Stimulated activated CD4-positive, alpha-beta T cell treated with anti-CD3 and anti-CD28 coated beads, Interleukin-12 subunit alpha, Interleukin-12 subunit beta, amount 100 ng/mL, for 48 hours (primary cell): ENCODE measurements around the gene TRIM8.

ENCODE experiments used
- DNase-seq, 3 donors: peaks; one replicate each; pipeline ENCODE4 v3.0.0-alpha.2; 2020; ENCODE audit warnings: low read depth in 2 of 3, low spot score in 1 of 3

Gene TRIM8

GRCh38 chr10:102632394-102633111 lies 11.7 kb upstream of the TRIM8 start:
- DNase-seq = no peak

DNA sequence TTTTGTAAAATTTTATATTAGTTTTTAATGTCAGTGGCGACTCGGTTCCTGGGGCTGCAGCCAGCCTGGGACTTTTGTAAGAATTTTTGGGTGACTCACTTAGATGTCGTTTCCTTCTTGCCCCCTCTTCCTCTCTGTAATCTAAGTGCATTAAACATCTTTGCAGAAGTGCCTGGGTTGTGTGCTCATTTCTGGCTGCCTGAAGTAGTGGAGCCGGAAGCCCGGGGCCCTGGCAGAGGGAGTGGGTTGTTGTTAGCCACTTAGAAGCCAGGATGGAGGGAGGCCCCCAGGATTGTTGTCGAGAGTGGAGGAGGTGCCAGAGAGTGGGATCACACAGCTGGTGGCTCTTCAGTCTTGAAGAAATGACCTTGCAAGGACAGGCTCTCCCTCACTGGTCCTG lies 11.0 kb upstream of the TRIM8 start:
- DNase-seq = no peak

DNA sequence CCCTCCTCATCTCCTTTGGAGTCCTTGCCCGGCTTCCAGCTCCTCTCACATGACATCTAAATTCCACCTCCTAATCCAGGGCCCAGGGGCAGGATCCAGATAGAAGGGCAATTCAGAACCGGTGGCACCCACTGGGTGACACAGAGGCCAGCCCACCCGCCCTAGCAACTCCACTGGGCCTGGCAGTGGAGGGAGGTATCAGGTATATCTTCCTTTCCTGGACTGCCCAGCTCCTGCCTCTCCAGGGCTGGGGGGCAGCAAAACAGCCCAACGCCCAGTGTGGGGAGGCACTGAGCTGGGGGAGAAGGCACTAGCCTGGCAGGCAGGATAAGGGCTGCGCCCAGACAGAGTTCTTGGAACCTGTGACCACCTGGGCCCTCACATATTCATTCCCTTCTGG lies 10.4 kb upstream of the TRIM8 start:
- no peak for DNase-seq

DNA sequence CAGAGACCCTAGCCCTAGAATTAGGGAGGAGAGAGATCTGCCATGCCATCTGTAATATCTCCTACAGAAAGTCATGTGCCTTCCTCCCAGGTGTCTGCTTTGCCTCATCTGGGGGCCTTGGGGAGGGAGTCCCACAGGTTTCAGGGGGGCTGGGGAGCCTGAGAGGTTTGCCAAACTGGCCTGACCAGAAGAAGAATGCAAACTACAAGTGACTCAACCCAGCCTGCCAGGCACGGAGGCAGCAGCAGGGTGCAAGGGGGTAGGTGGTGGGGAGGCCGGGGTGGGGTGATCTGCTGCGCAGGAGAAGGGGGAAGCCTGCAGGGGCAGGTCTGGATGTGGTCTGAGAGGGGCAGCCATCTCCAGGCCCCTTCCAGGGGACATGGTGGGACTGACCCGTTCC lies 9.6 kb upstream of the TRIM8 start:
- DNase-seq = no peak

- no peak for DNase-seq
Measured at GRCh38 chr10:102635377-102635776, 8.9 kb upstream of the TRIM8 start.

GRCh38 chr10:102639537-102639936 lies 4.7 kb upstream of the TRIM8 start:
- no peak for DNase-seq

- no peak for DNase-seq
Measured at GRCh38 chr10:102641402-102641801, 2.9 kb upstream of the TRIM8 start.

DNA sequence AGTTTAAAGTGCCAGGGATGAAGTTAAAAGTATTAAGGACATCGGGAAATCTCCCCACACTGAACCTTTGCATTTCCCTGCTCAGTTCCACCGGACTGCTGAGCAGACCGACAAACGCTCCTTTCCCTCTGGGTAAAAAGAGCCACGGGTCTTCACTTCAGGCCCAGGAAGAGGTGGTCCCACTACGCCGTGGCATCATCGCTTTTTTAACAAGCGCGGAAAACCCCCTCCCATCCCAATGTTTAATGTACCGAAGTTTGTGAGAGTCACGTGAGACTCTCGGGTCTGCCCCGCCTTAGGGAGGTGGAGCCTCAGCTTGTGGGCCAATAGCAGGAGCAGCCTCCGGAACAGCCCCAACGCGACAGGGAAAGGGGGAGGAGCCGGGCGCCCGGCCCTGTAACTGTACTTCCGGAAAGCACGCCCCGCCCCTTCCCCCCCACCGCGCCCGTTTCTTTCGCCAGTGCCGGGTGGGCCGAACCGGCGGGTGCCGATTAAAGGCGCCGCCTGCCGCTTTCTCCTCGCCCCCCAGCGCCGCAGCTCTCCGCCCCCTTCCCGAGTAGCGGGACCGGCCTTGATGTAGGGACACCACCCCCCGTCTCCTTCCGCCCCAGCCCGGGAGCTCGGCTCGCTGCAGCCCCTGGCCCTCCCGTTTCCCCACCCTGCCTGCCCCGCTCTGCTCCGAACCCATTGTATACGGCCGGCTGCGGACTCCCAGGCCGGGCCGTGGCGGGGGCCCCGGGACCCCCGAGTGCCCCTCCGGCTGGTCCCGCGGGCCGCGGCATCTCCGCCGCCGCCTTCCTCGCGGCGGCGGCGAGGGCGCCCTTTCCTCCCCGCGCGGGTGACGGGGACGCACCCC lies 2.2 kb upstream of the TRIM8 start:
- DNase-seq = peak; percentile 93 to 98 (median 95)

DNA sequence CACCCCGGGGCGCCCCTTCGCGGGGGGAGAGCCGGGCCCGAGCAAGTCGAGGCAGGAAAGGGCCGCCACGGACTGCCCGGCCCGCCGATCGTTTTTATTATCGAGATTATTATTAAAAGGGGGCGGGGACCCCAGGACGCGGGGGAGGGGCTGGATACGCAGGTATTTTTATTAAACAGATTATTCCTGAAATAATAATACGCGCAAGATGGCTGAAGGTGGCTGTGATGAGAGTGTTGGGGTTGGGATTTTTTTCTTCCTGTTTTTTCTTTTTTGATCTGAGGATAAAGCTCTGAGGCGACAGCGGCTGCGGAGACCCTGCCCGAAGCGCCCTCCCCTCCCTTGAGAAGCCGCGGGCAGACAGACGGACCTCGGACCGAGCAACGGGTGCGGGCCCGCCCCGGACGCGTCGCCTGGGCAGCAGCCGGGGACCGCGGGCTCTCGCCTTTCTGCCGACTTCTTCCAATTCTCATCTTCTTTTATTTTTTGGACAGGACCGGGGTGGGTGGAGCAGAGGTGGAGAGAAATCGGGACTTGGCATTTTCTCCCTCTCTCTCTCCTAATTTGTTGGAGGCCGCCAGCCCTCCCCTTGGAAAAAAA lies 1.4 kb upstream of the TRIM8 start:
- peak in 1 of 3 donors; percentile 14 for DNase-seq

GRCh38 chr10:102643336-102644065 lies 778 bp upstream of the TRIM8 start:
- DNase-seq = peak in 1 of 3 donors; percentile 60

DNA sequence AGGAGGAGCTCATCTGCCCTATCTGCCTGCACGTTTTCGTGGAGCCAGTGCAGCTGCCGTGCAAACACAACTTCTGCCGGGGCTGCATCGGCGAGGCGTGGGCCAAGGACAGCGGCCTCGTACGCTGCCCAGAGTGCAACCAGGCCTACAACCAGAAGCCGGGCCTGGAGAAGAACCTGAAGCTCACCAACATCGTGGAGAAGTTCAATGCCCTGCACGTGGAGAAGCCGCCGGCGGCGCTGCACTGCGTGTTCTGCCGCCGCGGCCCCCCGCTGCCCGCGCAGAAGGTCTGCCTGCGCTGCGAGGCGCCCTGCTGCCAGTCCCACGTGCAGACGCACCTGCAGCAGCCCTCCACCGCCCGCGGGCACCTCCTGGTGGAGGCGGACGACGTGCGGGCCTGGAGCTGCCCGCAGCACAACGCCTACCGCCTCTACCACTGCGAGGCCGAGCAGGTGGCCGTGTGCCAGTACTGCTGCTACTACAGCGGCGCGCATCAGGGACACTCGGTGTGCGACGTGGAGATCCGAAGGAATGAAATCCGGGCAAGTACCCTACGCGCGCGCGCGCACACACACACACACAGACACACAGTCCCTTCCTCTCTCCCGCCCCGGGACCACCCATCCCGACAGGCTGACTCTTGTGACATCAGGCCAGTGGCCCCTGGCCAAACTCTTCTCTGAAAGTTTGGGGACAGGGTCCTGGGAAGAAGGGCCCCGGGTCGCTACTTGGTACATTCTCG lies 538 bp downstream of the TRIM8 start:
- DNase-seq = peak in 2 of 3 donors; percentile 62 to 74

- no peak for DNase-seq
Measured at GRCh38 chr10:102645388-102645740, 1.1 kb downstream of the TRIM8 start.

- DNase-seq = peak; percentile 65 to 70 (median 66)
Measured at GRCh38 chr10:102645741-102646609, 1.7 kb downstream of the TRIM8 start.

DNA sequence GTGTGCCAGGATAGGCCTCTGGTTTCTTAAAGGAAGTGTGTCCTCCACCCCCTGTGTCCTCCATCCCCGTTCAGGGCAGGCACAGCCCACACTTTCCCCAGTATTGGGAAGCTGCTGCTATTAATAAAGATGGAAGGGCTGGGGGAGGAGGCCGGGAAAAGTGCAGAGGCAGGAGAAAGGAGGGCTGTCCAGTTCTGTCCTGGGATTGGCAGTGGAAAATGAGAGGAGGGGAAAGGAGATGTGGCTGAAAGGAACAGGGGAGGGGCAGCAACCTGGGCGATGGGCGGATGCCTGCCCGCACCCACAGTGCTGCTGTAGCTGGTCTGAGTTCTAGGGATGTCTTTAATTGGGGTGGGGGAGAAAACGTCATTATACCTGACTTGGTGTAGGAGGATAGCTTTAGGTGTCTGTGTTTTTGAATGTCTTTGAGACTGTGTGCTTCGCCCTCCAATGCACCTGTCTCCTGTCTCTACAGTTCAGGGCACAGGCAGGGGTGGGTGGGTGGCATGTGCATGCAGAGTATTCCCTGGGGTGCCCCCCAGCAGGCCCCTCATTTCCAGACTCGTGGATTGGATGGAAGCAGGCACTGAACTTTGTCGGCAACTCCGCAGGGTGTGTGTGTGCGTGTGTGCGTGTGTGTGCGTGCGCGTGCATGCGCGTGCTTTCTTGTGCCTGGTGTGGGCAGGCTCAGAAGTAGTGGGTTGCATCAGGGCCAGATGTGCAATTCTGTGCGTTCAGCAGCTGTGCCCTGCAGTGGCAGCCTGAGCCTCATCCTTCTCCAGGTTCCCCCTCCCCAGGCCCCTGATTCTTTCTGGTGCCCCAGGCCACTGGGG lies 2.5 kb downstream of the TRIM8 start:
- DNase-seq = peak in 2 of 3 donors; percentile 46 to 48

DNA sequence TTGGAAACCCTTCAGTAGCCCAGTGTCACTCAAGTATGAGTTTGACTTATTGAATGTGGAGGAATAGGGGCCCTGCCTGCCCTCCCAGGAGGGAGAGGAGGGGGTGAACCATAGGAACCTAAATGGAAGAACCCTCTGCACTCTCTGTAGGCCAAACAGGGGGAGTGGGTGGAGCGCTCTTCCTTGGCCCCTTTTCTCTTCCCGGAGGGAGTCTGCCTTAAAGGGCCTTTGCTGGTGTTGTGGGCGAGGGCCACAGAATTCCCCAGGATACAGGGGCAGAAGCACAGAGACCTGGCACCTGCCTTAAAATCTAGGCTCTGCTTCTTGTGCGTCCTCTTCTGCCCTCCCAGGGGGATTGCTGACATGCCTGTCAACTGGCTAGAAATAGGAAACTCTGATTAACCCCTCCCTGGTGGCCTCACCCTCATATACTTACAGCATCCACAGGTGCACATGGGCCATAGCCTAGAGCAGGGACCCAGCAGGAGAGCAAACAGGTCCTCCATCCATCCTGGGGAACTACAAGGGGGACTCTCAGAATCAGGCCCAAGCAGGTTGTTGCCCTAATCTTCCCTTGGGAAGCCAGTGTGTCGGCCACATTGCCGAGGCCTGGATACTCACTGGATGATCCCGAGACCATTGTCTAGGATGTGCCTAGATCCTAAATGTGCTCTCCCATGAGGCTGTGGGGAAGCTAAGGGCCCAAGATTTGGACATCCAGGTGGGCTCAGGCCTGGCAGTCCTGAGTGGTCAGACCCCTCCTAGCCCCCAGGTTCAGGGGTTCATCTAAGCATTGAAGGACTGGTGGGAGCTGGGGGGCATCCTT lies 3.4 kb downstream of the TRIM8 start:
- no peak for DNase-seq

GRCh38 chr10:102648269-102648888 lies 4.1 kb downstream of the TRIM8 start:
- DNase-seq = no peak
